ENCODE measurements around the gene TACC2.

TACC2 gene

GRCh38 chr10:122082616-122083477 is 93.9 kb downstream of the TACC2 start:
- H3K4me3 ChIP-seq (ENCODE audit: low read depth, low read length), result no peak overlapping the region
- CTCF ChIA-PET, result no interaction called here
- DNase-seq (ENCODE audit: low read depth, low spot score), result no peak
- no peak for TF ChIP-seq CTCF (IDR thresholded peaks at IDR 0.05; ENCODE audit: insufficient read depth, low read length, missing control alignments)
- POLR2A ChIA-PET, result no interaction called here

- ChIA-PET CTCF (no interaction called here), POLR2A (no interaction called here)
- no peak for TF ChIP-seq CTCF (IDR thresholded peaks at IDR 0.05; ENCODE audit: insufficient read depth, low read length, missing control alignments)
- no peak for DNase-seq (ENCODE audit: low read depth, low spot score)
- H3K4me3 ChIP-seq (ENCODE audit: low read depth, low read length), result no peak overlapping the region
Measured at GRCh38 chr10:122083478-122084025, 94.6 kb downstream of the TACC2 start.

GRCh38 chr10:122084286-122085041 is 95.5 kb downstream of the TACC2 start:
- CTCF ChIA-PET, result no interaction called here
- TF ChIP-seq CTCF (IDR thresholded peaks at IDR 0.05; ENCODE audit: insufficient read depth, low read length, missing control alignments), result no peak
- no peak overlapping the region for H3K4me3 ChIP-seq (ENCODE audit: low read depth, low read length)
- POLR2A ChIA-PET, result no interaction called here
- DNase-seq (ENCODE audit: low read depth, low spot score), result no peak

- DNase-seq (ENCODE audit: low read depth, low spot score), result no peak
- ChIA-PET CTCF (interaction anchor here (0.7 to 1.4 kb wide), 2 partner anchors 9 to 34 kb away, joined by 3 to 4 read pairs; no protein-coding TSS in a partner anchor), POLR2A (no interaction called here)
Measured at GRCh38 chr10:122085423-122085911, 96.5 kb downstream of the TACC2 start.

GRCh38 chr10:122086416-122087240 is 97.7 kb downstream of the TACC2 start:
- no peak for TF ChIP-seq CTCF (IDR thresholded peaks at IDR 0.05; ENCODE audit: insufficient read depth, low read length, missing control alignments)
- ChIA-PET CTCF (interaction anchor here (0.7 to 1.4 kb wide), 2 partner anchors 8 to 35 kb away, joined by 3 to 4 read pairs; no protein-coding TSS in a partner anchor), POLR2A (interaction anchor here (0.8 kb wide), 1 partner anchor 27 kb away, joined by 3 read pairs; no protein-coding TSS in a partner anchor)
- no peak overlapping the region for H3K4me3 ChIP-seq (ENCODE audit: low read depth, low read length)
- no peak for DNase-seq (ENCODE audit: low read depth, low spot score)

More at GRCh38 chr10:122085423-122085911, 96.5 kb downstream of the TACC2 start:
- no peak overlapping the region for H3K4me3 ChIP-seq (ENCODE audit: low read depth, low read length)
- TF ChIP-seq CTCF (IDR thresholded peaks at IDR 0.05; ENCODE audit: insufficient read depth, low read length, missing control alignments), result no peak
